Testis (tissue), 2 donors: Measurements from ENCODE around the gene EXOSC6.
"Not testable (repeated sequence)": the region's sequence is repeated elsewhere in the genome, so short reads cannot be mapped to it uniquely, and the experiment has no call there.

ENCODE experiments used
- POLR2A ChIP-seq: fragments of 450-650 bp; IDR thresholded peaks from one replicate; pipeline ENCODE4 v1.6.1; 2017; ENCODE audit warnings: antibody characterized with exemption, mild to moderate bottlenecking, moderate library complexity
- TF ChIP-seq, protein P1 (sequence below), 3 experiments: fragments of 450-650 bp in 2 of 3; fragments of 200-600 bp in 1 of 3; sonication (generic) in 1 of 3; IDR thresholded peaks; one replicate each; pipeline ENCODE4 v1.5.1; 2016 to 2019; ENCODE audit warnings: antibody characterized with exemption in 3 of 3, mild to moderate bottlenecking in 2 of 3, moderate library complexity in 1 of 3

DNA sequence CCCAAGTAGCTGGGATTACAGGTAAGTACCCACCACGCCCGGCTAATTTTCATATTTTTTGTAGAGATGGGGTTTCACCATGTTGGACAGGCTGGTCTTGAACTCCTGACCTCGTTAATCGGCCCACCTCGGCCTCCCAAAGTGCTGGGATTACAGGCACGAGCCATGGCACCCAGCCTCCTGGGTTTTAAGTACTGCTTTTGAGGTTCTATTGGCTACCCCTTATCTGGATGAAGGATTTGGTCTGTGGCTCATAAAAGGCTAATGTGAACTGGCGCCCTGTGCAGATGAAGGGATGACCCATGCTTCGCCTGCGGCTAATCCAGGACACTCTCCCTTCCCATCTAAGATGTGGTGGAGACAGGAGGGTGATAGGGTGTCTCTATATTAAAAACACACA is 52.6 kb downstream of the EXOSC6 start:
- TF ChIP-seq, protein P1, sequence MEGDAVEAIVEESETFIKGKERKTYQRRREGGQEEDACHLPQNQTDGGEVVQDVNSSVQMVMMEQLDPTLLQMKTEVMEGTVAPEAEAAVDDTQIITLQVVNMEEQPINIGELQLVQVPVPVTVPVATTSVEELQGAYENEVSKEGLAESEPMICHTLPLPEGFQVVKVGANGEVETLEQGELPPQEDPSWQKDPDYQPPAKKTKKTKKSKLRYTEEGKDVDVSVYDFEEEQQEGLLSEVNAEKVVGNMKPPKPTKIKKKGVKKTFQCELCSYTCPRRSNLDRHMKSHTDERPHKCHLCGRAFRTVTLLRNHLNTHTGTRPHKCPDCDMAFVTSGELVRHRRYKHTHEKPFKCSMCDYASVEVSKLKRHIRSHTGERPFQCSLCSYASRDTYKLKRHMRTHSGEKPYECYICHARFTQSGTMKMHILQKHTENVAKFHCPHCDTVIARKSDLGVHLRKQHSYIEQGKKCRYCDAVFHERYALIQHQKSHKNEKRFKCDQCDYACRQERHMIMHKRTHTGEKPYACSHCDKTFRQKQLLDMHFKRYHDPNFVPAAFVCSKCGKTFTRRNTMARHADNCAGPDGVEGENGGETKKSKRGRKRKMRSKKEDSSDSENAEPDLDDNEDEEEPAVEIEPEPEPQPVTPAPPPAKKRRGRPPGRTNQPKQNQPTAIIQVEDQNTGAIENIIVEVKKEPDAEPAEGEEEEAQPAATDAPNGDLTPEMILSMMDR (IDR thresholded peaks at IDR 0.05): not testable (repeated sequence)
- not testable (repeated sequence) for TF ChIP-seq POLR2A
